HepG2 (cell line): ENCODE measurements around the gene NTN4. TPM values are rescaled to one million over a fixed set of nuclear protein-coding genes. Genes with fewer than 3 reads are reported as not detected.
A peak's percentile ranks its signal among the peaks of the same experiment; 100 is the strongest.

Experiments used
- ATF4 ChIP-seq, 2 experiments: fragments of 450-650 bp in 1 of 2; sonication (generic) in 1 of 2; formaldehyde crosslinking; IDR thresholded peaks; 2 replicates each; pipeline versions ENCODE4 v1.5.0 to v1.8.0; 2020 to 2022; ENCODE audit warnings: mild to moderate bottlenecking in 1 of 2, missing genetic modification reagents in 1 of 2
- BRCA1 ChIP-seq: sonication (generic); formaldehyde crosslinking; IDR thresholded peaks from 2 replicates; pipeline ENCODE4 v1.4.0; 2020; ENCODE audit warnings: missing genetic modification reagents
- CHCHD3 ChIP-seq: sonication (generic); formaldehyde crosslinking; IDR thresholded peaks from 2 replicates; pipeline ENCODE4 v1.8.0; 2022; ENCODE audit warnings: mild to moderate bottlenecking, missing genetic modification reagents, moderate library complexity
- GATAD2A ChIP-seq: IDR thresholded peaks from 2 replicates; pipeline ENCODE4 v1.6.1; 2016
- HMGXB4 ChIP-seq, 2 experiments: sonication (generic) in 1 of 2; formaldehyde crosslinking in 1 of 2; IDR thresholded peaks; 2 replicates each; pipeline versions ENCODE4 v1.4.0 to v1.6.1; 2018 to 2020; ENCODE audit warnings: missing genetic modification reagents in 2 of 2, borderline replicate concordance in 1 of 2, low read depth in 1 of 2, mild to moderate bottlenecking in 1 of 2, missing biosample characterization in 1 of 2
- JARID2 ChIP-seq: sonication (generic); formaldehyde crosslinking; IDR thresholded peaks from 2 replicates; pipeline ENCODE4 v1.8.1; 2023; ENCODE audit warnings: missing genetic modification reagents, inconsistent platforms; ENCODE audit not compliant: insufficient replicate concordance
- KLF16 ChIP-seq, 2 experiments: sonication (generic) in 1 of 2; formaldehyde crosslinking in 1 of 2; IDR thresholded peaks; 2 replicates each; pipeline versions ENCODE4 v1.6.1 to v1.8.0; 2016 to 2023; ENCODE audit warnings: missing genetic modification reagents in 2 of 2, missing compliant biosample characterization in 1 of 2
- SCMH1 ChIP-seq: sonication (generic); formaldehyde crosslinking; IDR thresholded peaks from 2 replicates; pipeline ENCODE4 v1.9.0; 2021; ENCODE audit warnings: missing genetic modification reagents, mild to moderate bottlenecking, borderline replicate concordance
- SP5 ChIP-seq: IDR thresholded peaks from 2 replicates; pipeline ENCODE4 v1.6.1; 2016; ENCODE audit warnings: low read depth, borderline replicate concordance
- TERF1 ChIP-seq: sonication (generic); formaldehyde crosslinking; IDR thresholded peaks from 2 replicates; pipeline ENCODE4 v1.8.0; 2022; ENCODE audit warnings: mild to moderate bottlenecking, missing genetic modification reagents, moderate library complexity
- TRIM24 ChIP-seq: sonication (generic); formaldehyde crosslinking; IDR thresholded peaks from 2 replicates; pipeline ENCODE4 v1.8.0; 2022; ENCODE audit warnings: mild to moderate bottlenecking, missing genetic modification reagents
- ZFP37 ChIP-seq: sonication (generic); formaldehyde crosslinking; IDR thresholded peaks from 2 replicates; pipeline ENCODE4 v1.4.0; 2020; ENCODE audit warnings: missing genetic modification reagents, borderline replicate concordance
- ZNF407 ChIP-seq: sonication (generic); formaldehyde crosslinking; IDR thresholded peaks from one replicate; pipeline ENCODE4 v1.5.1; 2020; ENCODE audit warnings: mild to moderate bottlenecking, missing genetic modification reagents; ENCODE audit errors: not compliant biosample characterization
- ZNF430 ChIP-seq: sonication (generic); formaldehyde crosslinking; IDR thresholded peaks from 2 replicates; pipeline ENCODE4 v1.9.0; 2021; ENCODE audit warnings: mild to moderate bottlenecking, missing genetic modification reagents
- ZNF674 ChIP-seq: sonication (generic); formaldehyde crosslinking; IDR thresholded peaks from 2 replicates; pipeline ENCODE4 v1.5.0; 2020; ENCODE audit warnings: low read depth, mild to moderate bottlenecking, missing genetic modification reagents
- ZNF737 ChIP-seq: sonication (generic); formaldehyde crosslinking; IDR thresholded peaks from 2 replicates; pipeline ENCODE4 v1.5.0; 2020; ENCODE audit warnings: missing genetic modification reagents, mild to moderate bottlenecking, borderline replicate concordance
- polyA plus RNA-seq, 8 experiments: library from polyadenylated mRNA; depleted of rRNA in 3 of 8; stranded (reverse) in 7 of 8; unstranded in 1 of 8; fragments of >200 nt; fragmentation: Illumina TruSeq in 4 of 8; extraction: Trizol in 4 of 8; gene quantifications; 2 replicates each; pipeline versions ENCODE4 v1.2.1 to v1.2.3, GENCODE V29; 2011 to 2016; ENCODE audit warnings: low read depth in 4 of 8, missing spikeins in 1 of 8, mixed read lengths in 1 of 8; ENCODE audit not compliant: insufficient read depth in 1 of 8
- total RNA-seq, 5 experiments: library from RNA; depleted of rRNA; stranded (reverse); fragments of >200 nt; fragmentation: Illumina TruSeq; extraction: Trizol; gene quantifications; 2 replicates each; pipeline ENCODE4 v1.2.3, GENCODE V29; 2016; ENCODE audit warnings: low read depth in 1 of 5

The NTN4 gene
- total and polyA plus RNA-seq, 2 of the 13 experiments (the other 11 are each of a cell fraction or from before 2014, with no cell fraction given) = 7.8 to 11.5 TPM

- TF ChIP-seq ZNF737 (no peak), BRCA1 (no peak), ZNF674 (CRISPR knock-in tag) (no peak), CHCHD3 (CRISPR knock-in tag) (no peak), GATAD2A (peak; percentile 88), SCMH1 (CRISPR knock-in tag) (no peak), TERF1 (no peak), SP5 (CRISPR knock-in tag) (no peak), JARID2 (CRISPR knock-in tag) (no peak), ATF4 (CRISPR knock-in tag; IDR thresholded peaks at IDR 0.05) (peak in 1 of 2 experiments; percentile 45; a peak in 1 of 4 replicates), ZFP37 (no peak), HMGXB4 (CRISPR knock-in tag; IDR thresholded peaks at IDR 0.05; ENCODE audit: borderline replicate concordance in 1 of 2, low read depth in 1 of 2) (no peak), TRIM24 (CRISPR knock-in tag) (no peak), KLF16 (CRISPR knock-in tag; IDR thresholded peaks at IDR 0.05) (peak in 1 of 2 experiments; percentile 25; a peak in 1 of 4 replicates), ZNF430 (CRISPR knock-in tag) (no peak), ZNF407 (CRISPR knock-in tag) (no peak)
Measured at GRCh38 chr12:95802482-95803270, 12.1 kb upstream of the NTN4 start (continued).
